Activated CD8-positive, alpha-beta T cell treated with anti-CD3 and anti-CD28 coated beads for 36 hours (primary cell): ENCODE data around the gene CES4A. TPM values are rescaled to one million over a fixed set of nuclear protein-coding genes. Genes with fewer than 3 reads are reported as not detected.
A peak's percentile ranks its signal among the peaks of the same experiment; 100 is the strongest.

Source experiments
- ATAC-seq: fragments of 200-7000 bp; cut with Tn5 transposase; one replicate; pipeline ENCODE4 v1.10.0; 2021; ENCODE audit warnings: mild to moderate bottlenecking, moderate library complexity
- CTCF ChIA-PET: fragments of 350-600 bp; sonication (Branson Sonifier 250); formaldehyde crosslinking; loops from one replicate; lab custom pipeline; 2021; ENCODE audit warnings: antibody characterized with exemption; lab: Charles Lee
- POLR2A ChIA-PET: fragments of 350-600 bp; sonication (Branson Sonifier 250); formaldehyde crosslinking; loops from one replicate; lab custom pipeline; 2021; ENCODE audit warnings: antibody characterized with exemption; lab: Charles Lee
- DNase-seq: peaks from one replicate; pipeline ENCODE4 v3.0.0-alpha.2; 2020
- H3K27ac Mint-ChIP-seq: one replicate; pipeline ENCODE4 v1.8.0; 2021; ENCODE audit warnings: mild to moderate bottlenecking, mixed read lengths
- H3K27me3 Mint-ChIP-seq: one replicate; pipeline ENCODE4 v1.8.0; 2021; ENCODE audit warnings: mixed read lengths
- H3K36me3 Mint-ChIP-seq: one replicate; pipeline ENCODE4 v1.8.0; 2021; ENCODE audit warnings: low read depth, mixed read lengths
- H3K4me1 Mint-ChIP-seq: one replicate; pipeline ENCODE4 v1.8.0; 2021; ENCODE audit warnings: low read depth, mixed read lengths
- H3K4me3 Mint-ChIP-seq: one replicate; pipeline ENCODE4 v1.8.0; 2021; ENCODE audit warnings: mild to moderate bottlenecking, moderate library complexity, mixed read lengths
- H3K9me3 Mint-ChIP-seq: one replicate; pipeline ENCODE4 v1.8.0; 2021; ENCODE audit warnings: mixed read lengths
- intact Hi-C: fragments of 100-400 bp; cut with micrococcal nuclease; formaldehyde crosslinking; loops from one replicate; pipeline ENCODE4 v1.10.0; 2022
- total RNA-seq, 2 experiments: library from RNA; stranded (reverse); gene quantifications; one replicate each; pipeline ENCODE4 v1.2.3, GENCODE V29; 2021
- TF ChIP-seq, protein P1 (sequence below): fragments of 200-600 bp; IDR thresholded peaks from one replicate; pipeline ENCODE4 v1.8.0; 2022; ENCODE audit warnings: antibody characterized with exemption, mild to moderate bottlenecking

Gene CES4A
- total RNA-seq, 2 experiments from 2014 or later = 4.5 to 5.9 TPM

DNA sequence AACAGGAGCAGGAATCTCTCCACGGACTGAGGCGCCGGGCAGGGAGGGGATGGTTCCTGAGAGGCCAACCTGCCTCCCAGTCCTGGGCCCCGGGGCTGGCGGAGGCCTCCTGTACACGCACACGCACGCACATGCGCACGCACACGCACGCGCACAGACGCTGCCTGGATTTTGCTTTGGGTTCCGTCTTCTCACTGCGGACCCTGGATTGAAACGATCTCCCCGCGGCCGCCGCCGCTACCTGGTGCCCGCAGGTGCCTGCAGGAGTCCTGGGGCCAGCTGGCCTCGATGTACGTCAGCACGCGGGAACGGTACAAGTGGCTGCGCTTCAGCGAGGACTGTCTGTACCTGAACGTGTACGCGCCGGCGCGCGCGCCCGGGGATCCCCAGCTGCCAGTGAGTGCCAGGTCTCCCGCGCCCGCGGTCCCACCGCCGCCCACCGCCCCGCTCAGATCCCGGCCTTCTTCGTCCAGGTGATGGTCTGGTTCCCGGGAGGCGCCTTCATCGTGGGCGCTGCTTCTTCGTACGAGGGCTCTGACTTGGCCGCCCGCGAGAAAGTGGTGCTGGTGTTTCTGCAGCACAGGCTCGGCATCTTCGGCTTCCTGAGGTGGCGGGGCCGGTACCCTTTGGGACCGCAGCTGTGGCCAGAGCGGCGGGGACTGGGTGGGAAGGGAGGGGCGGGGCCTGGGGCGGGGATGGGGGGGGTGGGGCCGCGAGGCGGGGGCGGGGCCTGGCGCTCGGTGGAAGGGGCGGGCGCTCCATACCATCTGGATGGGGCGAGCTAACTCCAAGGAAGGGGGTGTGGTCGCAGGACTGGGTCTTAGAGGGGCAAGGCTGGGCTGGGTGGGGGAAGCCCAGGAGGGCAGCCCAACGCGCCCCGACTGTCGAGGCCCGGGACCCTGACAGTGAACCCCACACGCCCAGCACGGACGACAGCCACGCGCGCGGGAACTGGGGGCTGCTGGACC, 12.3 kb downstream of the CES4A start:
- Mint-ChIP-seq H3K4me1 (peaks cover 17% of the 10 kb centered on the region), H3K36me3 (peaks cover 4% of the 10 kb centered on the region), H3K4me3 (peak overlapping the region; percentile 73), H3K27me3 (peaks cover 6% of the 10 kb centered on the region), H3K27ac (peak overlapping the region; percentile 58), H3K9me3 (peaks cover 1% of the 10 kb centered on the region)
- DNase-seq (peak; percentile 74), ATAC-seq (peak; percentile 58)
- CTCF ChIA-PET = interaction anchor here (0.9 to 1.5 kb wide), 4 partner anchors 9 to 155 kb away, joined by 3 to 5 read pairs (median 4); no protein-coding TSS in a partner anchor
- TF ChIP-seq, protein P1, sequence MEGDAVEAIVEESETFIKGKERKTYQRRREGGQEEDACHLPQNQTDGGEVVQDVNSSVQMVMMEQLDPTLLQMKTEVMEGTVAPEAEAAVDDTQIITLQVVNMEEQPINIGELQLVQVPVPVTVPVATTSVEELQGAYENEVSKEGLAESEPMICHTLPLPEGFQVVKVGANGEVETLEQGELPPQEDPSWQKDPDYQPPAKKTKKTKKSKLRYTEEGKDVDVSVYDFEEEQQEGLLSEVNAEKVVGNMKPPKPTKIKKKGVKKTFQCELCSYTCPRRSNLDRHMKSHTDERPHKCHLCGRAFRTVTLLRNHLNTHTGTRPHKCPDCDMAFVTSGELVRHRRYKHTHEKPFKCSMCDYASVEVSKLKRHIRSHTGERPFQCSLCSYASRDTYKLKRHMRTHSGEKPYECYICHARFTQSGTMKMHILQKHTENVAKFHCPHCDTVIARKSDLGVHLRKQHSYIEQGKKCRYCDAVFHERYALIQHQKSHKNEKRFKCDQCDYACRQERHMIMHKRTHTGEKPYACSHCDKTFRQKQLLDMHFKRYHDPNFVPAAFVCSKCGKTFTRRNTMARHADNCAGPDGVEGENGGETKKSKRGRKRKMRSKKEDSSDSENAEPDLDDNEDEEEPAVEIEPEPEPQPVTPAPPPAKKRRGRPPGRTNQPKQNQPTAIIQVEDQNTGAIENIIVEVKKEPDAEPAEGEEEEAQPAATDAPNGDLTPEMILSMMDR = no peak
- POLR2A ChIA-PET = interaction anchor here (0.7 to 2.7 kb wide), 8 partner anchors 8 to 21 kb away, joined by 3 to 10 read pairs (median 3); no protein-coding TSS in a partner anchor
- intact Hi-C loops = no loop called here

DNA sequence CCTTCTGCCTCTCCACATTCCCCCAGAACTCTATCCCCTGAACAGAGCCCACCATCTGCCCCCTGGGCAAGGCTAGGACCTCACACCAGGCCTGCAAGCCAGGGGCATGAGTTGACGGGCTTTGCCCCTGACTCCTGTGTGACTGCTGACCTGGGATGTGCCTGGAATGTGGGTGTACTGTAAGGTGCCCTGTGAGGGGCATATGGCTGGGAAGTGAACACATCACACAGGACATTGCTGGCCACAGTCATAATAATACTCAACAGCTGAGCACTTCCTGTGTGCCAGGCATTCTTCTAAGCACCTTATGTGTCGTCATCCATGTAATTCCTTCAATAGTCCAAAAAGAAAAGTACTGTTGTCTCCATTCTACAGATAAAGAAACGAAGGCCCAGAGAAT, 13.3 kb downstream of the CES4A start:
- TF ChIP-seq, protein P1 = no peak
- ChIA-PET POLR2A (interaction anchor here (1.1 to 2.7 kb wide), 2 partner anchors 11 to 40 kb away, joined by 4 to 10 read pairs; no protein-coding TSS in a partner anchor), CTCF (interaction anchor here (1.6 kb wide), 1 partner anchor 16 kb away, joined by 7 read pairs; no protein-coding TSS in a partner anchor)
- Mint-ChIP-seq H3K9me3 (peaks cover 1% of the 10 kb centered on the region), H3K36me3 (peaks cover 4% of the 10 kb centered on the region), H3K27me3 (peaks cover 6% of the 10 kb centered on the region), H3K27ac (no peak overlapping the region), H3K4me1 (peaks cover 17% of the 10 kb centered on the region), H3K4me3 (peak overlapping the region; percentile 11)
- ATAC-seq (no peak), DNase-seq (no peak)
- intact Hi-C loops = no loop called here

DNA sequence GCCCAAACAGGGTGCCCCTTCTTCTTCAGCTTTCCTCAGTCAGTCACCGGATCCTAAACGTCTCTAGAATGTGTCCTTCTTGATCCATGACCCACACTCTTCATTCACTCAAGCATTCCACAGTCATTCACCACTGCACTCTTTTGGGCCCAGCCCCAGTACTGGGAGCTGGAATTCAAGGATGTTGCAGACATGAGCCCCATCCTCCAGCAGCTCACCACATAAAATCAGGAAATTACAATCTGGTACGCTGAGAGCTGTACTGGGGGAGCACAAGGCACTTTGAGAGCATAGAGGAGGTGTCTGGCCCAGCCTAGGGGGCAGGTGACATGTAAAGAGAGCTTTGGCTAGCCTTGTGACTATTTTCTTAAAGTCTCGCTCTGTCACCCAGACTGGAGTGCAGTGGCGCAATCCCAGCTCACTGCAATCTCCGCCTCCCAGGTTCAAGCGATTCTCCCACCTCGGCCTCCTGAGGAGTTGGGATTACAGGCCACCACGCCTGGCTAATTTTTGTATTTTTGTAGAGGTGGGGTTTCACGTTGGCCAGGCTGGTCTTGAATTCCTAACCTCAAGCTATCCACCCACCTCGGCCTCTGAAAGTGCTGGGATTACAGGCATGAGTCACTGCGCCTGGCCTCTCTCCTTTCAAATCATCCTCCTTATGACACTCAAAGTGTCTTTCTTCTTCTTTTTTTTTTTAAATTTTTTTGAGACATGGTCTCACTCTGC, 18.7 kb downstream of the CES4A start:
- ATAC-seq (no peak), DNase-seq (no peak)
- TF ChIP-seq, protein P1 = no peak
- Mint-ChIP-seq H3K36me3 (peaks cover 2% of the 10 kb centered on the region), H3K4me1 (peaks cover 7% of the 10 kb centered on the region), H3K27ac (no peak overlapping the region), H3K9me3 (no peaks in the 10 kb centered on the region), H3K4me3 (no peak overlapping the region), H3K27me3 (no peaks in the 10 kb centered on the region)
- CTCF ChIA-PET = interaction anchor here (1.0 to 2.0 kb wide), 4 partner anchors 10 to 46 kb away, joined by 3 to 10 read pairs (median 3); partner anchors contain the start of gene CES3
- intact Hi-C loops = no loop called here
- POLR2A ChIA-PET = interaction anchor here (0.9 kb wide), 1 partner anchor 29 kb away, joined by 3 read pairs; no protein-coding TSS in a partner anchor

DNA sequence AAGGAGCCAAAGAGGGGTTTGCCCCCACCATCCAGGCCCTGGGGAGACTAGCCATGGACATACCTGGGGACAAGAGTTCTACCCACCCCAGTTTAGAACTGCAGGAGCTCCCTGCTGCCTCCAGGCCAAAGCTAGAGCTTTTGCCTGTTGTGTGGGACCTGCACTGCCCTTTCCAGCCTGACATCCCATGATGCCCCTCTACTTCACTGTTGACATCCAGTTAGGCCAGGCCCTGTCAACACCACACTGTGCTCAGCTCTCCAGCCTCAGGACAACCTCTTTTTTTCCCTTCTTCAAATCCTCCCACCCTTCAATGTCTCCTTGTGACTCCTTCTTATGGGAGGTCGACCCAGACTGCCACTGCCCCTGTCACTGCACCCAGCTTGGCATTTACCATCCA, 20.8 kb downstream of the CES4A start:
- Mint-ChIP-seq H3K4me1 (peaks cover 9% of the 10 kb centered on the region), H3K9me3 (no peaks in the 10 kb centered on the region), H3K27me3 (no peaks in the 10 kb centered on the region), H3K36me3 (peaks cover 6% of the 10 kb centered on the region), H3K27ac (no peak overlapping the region), H3K4me3 (no peak overlapping the region)
- TF ChIP-seq, protein P1 = no peak
- no peak for ATAC-seq
- ChIA-PET CTCF (interaction anchor here (0.6 to 2.5 kb wide), 3 partner anchors 9 to 48 kb away, joined by 3 to 9 read pairs (median 3); partner anchors contain the start of gene CES3), POLR2A (interaction anchor here (1.2 kb wide), 1 partner anchor 8 kb away, joined by 3 read pairs; no protein-coding TSS in a partner anchor)
- DNase-seq = no peak
- intact Hi-C loops = no loop called here
